Activated T-cell treated with anti-CD3 and anti-CD28 coated beads for 1 hour (primary cell): ENCODE data around the gene ARHGAP22.

Experiments
- DNase-seq: peaks from one replicate; pipeline ENCODE4 v3.0.0-alpha.2; 2020; ENCODE audit warnings: low read depth

Gene ARHGAP22

DNA sequence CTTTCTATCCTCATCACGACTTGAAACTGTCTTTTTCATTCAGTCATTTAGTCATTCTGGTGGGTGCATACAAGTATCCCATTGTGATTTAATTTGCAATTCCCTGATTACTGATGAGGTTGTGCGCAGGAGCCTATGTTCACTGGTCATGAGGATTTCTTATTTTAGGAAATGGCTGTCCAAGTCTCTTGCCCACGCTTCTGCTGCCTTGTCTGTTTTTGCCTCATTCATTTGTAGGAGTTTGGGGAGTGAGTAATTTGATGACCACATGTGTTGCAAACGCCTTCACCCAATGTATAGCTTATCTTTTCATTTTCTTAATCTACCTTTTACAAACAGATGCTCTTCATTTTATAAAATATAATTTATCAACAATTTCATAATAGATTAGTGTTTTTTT lies 127.3 kb downstream of the ARHGAP22 start:
- no peak for DNase-seq

DNA sequence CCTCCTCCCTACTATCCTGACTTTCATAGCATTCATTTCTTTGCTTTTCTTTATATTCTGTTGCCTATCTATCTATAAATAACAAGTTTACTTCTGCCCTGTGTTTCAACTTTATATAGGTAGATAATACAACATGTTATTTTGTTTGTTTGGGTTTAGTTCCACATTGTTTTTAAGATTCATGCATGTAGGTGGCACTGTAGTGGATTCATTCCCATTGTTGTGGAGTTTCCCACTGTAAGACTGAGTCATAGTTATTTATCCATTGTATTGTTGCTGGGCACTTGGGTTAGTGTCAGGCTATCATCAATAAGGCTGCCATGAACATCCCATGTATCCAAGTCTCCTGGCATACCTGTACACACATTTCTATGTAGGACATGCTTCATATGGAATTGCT lies 127.7 kb downstream of the ARHGAP22 start:
- DNase-seq: no peak

GRCh38 chr10:48476279-48476982 lies 128.4 kb downstream of the ARHGAP22 start:
- DNase-seq: no peak

DNA sequence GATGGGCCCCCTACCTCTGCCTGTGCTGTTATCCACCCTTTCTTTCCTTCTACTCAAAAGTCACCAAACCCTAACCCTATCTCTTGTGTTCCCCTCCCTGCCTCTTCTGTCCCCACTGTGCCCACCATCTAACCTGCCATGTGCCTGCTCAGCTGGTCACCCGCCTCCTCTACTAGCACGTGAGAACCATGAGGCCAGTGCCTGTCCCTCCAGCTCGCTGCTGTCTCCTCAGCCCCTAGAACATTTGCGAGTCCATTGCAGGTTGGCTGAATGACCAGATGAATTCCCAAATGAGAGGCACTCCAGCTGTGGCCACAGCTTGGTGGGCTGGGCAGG lies 129.0 kb downstream of the ARHGAP22 start:
- DNase-seq: no peak

GRCh38 chr10:48474765-48475365 lies 130.0 kb downstream of the ARHGAP22 start:
- no peak for DNase-seq

DNA sequence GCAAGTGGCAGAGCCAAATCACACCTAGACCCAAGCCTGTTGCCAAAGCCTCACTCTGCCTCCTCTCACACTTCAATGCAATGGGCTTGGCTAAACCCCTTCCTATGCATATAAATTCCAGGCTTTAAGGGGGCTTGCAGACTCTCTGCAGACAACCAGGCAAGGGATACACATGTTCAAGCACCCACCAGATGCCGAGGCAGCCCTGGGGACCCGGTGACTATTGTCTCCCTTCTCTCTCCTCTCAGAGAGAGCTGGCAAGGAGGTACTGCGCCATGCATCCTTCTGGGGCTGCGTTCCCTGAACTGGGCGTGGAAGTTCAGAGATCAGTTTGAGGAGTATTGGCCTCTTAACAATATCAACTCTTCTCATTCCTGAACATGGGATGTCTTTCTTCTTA lies 131.2 kb downstream of the ARHGAP22 start:
- DNase-seq: no peak

DNA sequence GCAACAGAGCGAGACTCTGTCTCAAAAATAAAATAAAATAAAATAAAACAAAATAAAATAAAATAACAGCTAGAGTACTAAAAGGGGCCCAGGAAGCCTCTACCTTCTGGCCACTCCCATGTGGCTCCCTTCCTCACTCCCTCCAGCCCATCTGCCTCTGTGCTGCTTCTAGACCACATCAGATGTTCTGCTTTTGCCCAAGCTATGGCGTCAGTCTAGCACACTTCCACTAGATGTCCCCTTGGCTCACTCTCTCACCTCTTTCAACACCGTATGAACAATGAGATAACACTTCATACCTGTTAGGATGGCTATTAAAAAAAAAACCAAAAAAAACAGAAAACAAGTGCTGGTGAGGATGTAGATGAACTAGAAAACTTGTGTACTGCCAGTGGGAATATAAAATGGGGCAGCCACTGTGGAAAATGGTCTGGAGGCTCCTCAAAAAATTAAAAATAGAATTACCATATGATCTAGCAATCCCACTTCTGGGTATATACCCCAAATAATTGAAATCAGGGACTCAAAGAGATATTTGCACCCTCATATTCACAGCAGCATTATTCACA lies 132.3 kb downstream of the ARHGAP22 start:
- DNase-seq: no peak

GRCh38 chr10:48470893-48471805 lies 133.7 kb downstream of the ARHGAP22 start:
- DNase-seq: no peak

DNA sequence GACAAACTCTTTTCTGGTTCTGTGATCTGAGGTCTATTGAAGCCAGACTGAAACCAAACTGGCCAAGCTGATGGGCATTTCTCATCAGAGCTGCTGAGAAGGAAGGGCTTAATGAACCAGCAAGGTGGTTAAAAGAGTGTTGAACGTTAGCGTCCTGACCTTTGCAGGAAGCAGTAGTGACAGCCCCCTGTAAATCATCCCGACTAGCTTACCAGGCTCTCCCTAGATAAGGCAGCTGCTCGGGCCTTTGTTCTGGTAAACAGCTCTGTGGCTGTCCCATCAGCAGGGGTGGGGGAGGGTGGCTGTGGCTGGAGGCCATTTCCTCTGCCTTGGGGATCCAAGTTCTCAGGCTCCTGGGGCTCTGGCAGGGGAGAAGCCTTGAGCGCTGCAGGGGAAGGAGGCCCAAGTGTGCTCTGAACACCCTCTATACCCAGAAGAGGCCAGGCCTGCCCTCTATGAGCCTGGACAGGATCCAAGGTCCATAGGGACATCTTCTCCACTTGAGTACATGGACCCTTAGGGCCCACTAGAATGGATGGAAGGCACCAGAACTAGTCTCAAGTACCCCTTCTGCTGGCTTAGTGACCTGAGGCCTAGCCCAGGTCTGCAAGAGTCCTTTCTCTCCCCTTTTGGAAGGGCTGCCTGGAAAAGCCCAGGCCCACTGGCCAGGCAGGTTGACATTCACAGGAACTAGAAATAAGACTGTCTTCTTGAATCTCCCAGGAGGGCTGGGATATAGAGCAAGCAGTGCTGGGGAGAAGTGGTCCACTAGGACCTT lies 134.6 kb downstream of the ARHGAP22 start:
- no peak for DNase-seq

DNA sequence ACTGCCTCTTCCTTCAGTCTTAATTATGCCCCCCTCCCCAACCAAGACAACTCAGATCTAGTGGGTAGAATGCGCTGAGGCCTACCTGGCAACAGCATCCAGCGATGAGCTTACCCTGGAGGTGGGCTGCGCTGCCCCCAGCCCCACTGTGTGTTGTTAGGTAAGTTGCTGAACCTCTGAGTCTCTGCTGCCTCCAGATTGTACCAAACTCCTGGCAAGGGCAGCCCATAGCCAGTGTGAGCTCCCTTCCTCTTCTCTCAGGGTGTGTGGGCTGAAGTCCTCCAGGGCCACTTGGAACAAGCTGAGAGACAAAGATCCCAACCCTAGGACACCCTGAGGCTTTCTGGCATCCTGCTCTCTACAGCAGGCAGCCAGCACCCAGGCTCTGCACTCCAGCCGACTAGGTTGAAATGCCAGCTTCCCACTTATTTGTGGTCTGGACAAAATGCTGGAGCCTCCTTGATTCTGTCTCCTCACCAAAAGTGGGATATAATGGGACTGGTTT lies 135.3 kb downstream of the ARHGAP22 start:
- no peak for DNase-seq

DNA sequence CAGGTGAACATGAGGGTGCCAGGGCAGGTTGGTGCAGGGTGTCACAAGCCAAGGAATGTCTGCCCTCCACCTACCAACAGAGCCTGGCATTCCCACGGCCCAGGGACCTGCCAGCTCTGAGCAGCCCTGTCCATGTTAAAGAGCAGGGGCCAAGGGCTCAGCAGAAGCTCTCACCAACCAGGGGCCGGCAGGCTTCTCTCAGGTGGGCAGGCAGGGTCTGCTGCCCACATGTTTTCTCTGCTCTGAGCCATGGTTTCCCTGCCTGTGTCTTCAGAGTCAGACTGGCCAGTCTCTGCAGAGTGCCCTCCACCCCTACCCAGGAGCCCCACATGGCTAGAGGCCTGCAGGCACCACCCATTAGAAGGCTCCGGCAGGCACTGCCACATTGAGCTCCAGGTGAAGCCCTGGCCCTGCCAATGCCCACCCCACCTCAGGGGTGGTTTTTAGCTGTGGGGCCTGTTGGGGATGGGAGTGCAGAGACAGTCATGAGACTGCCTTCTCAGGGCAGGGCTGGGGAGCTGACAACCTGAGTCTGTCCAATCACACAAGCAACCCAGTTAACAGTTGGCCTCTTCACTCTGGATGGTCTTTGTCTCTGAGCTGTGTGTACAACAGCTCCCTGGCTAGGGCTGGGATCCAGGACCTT lies 135.9 kb downstream of the ARHGAP22 start:
- no peak for DNase-seq

GRCh38 chr10:48468130-48468790 lies 136.6 kb downstream of the ARHGAP22 start:
- DNase-seq: no peak

GRCh38 chr10:48467669-48468068 lies 137.2 kb downstream of the ARHGAP22 start:
- DNase-seq: no peak

DNA sequence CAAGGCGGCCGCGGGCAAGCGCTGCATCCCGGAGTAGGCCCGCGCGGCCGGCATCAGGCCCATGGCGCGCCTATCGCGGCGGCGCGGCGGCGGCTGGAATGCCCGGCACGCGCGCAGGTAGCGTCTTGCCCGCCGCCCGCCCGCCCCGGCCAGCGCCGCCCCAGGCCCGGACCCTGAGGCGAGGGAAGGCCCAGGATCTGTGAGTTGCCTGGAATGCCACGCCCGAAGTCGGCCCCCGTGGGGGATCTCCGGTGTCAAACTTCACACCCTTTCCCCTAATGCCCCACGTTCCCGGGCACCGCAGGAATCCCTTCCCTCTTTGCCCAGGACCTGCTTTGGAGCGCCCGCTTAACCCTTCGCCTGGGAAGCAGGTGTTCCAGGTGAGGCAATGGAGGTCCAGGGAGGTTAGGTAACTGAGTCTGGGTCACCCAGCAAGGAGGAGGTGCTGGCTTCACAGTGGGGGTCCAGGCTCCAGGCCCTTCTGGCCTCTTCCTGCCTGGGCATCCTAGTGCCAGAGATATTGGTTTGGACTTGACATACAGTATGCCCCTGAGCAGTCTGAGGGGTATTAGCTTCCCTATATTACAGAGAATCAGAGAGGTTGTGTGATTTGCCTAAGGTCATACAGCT lies 138.1 kb downstream of the ARHGAP22 start:
- DNase-seq: no peak

DNA sequence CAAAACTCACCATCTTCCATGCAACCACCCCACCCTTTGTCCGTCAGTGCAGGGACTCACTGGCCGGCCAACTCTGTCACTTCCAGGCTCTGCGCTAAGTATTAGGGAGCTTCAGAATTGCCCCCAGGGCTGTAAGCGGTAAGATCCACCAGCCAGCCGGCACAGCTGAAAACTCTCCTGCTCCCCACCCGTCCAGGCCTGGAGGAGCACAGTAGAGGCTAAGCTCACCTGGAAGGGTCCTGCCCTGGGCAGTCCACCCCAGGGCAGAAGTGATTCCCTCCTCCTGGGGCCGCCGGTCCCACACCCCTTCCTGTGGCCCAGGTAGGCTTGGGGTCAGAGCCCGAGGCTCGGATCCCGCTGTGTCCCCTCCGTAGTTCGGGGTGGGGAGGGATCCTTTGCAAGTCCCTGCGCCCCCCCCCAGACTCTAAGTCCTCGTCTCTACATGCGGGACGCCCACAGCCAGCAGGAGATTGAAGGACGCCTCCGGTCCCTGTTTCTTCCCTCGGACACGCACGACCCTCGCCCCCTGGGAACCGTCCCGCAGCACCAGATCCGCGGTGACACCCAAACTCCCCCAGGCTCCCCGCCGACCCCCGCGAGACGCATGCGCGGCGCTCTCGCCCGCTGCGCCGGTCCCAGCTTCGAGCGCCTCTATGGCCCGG lies 138.9 kb downstream of the ARHGAP22 start:
- DNase-seq: no peak

- DNase-seq: no peak
Measured at GRCh38 chr10:48464871-48465736, 139.8 kb downstream of the ARHGAP22 start.

DNA sequence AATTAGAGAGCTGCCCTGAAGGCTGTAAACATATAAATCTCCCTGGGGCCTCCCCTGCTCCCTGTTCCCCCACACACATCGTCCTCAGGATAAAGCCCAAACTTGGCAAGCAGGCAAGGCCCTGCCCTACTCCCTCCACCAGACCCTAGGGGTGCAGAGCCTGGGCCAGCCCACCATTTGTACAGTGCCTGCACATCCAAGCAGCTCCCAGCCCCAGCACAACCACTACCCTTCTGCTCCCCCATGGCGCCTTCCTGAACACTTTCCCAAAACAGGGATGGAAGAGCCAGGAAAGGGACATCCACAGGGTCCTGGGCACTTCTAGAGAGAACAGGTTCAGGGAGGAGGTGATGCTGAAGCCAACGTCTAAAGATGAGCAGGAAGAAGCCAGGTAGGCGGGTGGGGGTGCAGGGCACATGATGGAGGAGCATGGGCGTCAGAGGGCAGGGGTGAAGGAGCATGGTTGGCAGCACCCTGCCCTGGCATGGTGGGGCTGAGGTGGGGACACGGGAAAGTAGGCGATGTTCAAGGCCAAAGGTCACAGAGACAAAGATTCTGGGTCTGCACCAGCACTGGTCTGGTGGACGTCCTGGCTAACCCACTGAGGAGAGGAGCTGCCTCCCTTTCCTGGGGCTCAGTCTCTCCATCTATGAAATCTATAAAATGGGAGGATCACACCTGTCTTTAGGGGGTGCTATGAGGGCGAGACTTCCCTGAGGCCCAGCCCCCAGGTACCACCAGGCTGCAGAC lies 140.6 kb downstream of the ARHGAP22 start:
- no peak for DNase-seq
